GM18870 (cell line): ENCODE measurements around the gene LRRTM4.

Source experiments
- ATAC-seq: cut with Tn5 transposase; IDR thresholded peaks from one replicate; pipeline ENCODE4 v1.9.1; 2021; ENCODE audit warnings: moderate library complexity; ENCODE audit not compliant: unreplicated experiment

LRRTM4 gene

GRCh38 chr2:77328134-77328931 is 193.8 kb downstream of the LRRTM4 start:
- no peak for ATAC-seq

GRCh38 chr2:77325395-77325794 is 196.8 kb downstream of the LRRTM4 start:
- no peak for ATAC-seq

DNA sequence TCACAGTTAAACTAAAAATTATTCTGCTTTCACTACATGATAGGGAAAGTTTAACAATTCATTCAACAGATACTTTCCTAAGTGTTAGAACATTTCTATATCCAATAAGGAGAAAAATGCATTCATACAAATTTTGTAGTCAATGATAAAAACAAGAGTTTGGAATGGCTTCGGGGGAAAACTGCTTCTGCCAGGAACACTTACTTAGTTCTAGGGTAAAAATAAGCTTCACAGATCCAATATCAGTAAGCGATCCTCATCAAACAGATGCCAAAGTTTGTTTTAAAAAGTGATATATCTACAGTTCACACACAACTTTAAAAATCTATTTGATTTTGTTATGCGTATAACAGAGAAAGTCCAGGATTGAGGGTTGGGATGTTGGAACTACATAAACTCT is 199.7 kb downstream of the LRRTM4 start:
- no peak for ATAC-seq

GRCh38 chr2:77314721-77315120 is 207.5 kb downstream of the LRRTM4 start:
- no peak for ATAC-seq

DNA sequence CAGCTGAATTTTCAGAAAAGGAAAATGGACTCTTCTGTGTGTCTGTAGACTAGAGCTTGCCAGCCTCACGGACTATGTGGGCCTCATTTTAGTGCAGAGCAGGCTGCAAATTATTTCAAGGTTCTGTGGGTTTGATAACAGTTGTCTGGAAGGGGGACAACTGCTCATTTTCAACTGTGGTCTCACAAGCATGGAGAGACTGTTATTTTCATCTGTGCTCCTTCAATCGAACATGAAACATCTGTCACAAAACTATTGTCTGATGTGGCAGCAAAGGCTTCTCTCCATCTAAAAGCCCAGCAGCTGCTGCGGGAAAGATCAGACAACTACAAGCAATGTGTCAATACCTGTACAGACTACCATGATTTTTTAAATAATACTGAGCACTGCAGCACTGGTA is 211.8 kb downstream of the LRRTM4 start:
- ATAC-seq = no peak

DNA sequence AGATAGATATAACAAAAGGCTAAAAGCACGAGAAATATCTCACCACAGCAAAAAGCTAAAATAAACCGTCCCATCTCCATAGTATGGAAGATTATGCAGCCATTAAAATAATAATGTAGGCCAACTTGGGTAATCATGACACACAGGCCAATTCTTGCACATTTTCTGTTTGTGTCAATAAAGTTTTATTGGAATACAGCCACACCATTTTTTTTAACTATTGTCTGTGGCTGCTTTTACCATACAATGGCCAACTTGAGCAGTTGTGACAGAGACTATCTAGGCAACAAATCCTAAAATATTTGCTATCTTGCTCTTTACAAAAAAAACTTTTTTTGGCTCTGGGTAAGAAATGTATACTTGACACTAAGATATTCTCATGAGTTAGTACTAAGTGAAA is 212.5 kb downstream of the LRRTM4 start:
- ATAC-seq = no peak

DNA sequence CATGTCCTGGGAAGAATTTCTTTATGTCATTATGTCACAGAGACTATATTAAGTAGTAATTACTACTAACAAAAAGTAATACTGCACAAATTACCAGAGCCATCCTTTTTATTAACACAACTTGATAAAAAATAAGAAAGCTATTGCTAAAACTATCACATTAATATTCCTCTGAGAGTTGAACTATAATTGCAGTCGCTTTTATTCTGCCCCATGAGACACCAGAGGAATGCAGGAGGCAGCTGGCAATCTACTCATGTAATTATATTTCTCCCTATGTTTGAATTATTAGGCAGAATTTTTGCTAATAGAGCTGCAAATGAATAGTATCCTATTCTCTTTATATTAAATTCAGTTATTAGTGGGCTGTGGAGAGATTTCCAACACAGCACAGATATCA is 220.7 kb downstream of the LRRTM4 start:
- no peak for ATAC-seq

- no peak for ATAC-seq
Measured at GRCh38 chr2:77296791-77297190, 225.4 kb downstream of the LRRTM4 start.

GRCh38 chr2:77294474-77294873 is 227.7 kb downstream of the LRRTM4 start:
- no peak for ATAC-seq

- ATAC-seq = no peak
Measured at GRCh38 chr2:77284353-77284752, 237.8 kb downstream of the LRRTM4 start.

DNA sequence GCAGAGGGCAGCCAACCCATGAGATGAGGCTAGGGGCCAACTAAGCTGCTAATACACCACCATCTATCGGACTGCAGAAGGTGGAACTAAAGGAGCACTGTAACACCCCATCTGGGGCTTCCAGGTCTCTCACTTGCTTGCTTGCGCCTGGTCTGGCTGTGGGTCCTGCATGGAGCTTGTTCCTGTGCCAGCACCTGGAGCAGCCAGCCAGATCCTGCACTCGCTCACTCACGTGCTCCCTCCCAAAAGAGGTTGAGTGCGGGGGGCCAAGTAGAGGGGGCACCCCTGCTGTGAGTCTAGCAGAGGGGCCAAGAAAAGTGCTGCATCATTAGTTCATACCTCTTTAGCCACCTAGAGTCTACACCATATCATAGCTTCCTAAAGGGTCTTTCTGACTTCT is 250.9 kb downstream of the LRRTM4 start:
- no peak for ATAC-seq

DNA sequence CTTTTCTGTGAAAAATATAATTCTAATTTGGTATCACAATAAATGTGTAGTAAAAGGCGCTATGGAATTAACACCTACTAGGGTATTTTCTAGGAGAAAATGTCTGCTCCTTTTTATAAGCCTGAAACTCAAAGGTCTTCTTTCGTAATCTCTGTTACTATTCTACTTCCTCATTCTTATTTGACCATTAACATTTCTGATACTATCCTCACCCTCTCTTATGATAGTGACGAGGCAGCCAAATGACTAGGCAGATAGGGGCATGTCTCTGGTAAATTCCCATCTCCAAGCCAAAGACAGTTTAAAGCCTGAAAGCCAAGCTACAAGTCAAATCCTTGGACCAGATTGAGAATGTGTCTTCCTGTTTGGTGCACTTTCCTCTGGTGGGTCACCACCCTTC is 251.7 kb downstream of the LRRTM4 start:
- ATAC-seq = no peak

DNA sequence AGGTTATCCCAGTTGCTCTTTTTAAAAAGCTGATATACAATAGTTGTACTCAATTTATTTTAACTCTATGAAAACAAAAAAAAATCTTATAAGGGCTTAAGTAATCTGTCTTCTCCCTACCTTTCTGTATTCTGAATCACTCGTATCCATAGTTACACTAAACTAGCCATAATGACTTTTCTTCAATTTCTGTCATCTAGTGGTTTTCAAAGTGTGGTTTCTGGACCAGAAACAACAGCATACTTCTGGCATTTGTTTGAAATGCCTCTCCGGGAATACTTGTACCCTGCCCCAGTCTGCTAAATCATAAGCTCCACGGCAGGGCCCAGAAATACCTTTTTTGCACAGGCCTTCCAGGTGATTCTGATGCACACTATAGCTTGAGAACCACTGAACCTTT is 253.6 kb downstream of the LRRTM4 start:
- ATAC-seq = no peak

DNA sequence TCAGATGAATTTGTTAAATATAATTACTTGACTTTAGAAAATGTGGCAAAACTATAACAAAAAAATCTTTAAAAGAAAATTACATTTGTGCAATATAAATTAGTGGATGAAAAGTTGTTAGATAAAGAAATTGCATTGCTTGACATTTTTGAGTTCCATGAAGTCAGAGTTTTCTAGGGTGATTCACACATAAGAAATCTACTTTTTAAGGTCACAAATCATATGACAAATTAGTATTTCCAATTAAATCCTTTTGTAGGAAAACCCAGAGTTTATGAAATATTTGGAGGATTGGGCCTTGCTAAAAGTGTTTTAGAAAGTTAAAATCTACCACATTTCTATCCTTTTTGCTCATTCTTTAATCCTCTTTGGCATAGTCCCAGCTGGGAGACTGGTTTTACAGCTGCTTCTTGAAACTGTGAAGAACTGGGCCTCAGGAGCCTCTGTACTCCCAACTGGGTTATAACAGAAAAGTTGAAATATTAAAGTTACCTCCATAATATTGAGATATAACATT is 289.2 kb downstream of the LRRTM4 start:
- ATAC-seq = no peak

GRCh38 chr2:77228391-77228790 is 293.8 kb downstream of the LRRTM4 start:
- ATAC-seq = no peak

DNA sequence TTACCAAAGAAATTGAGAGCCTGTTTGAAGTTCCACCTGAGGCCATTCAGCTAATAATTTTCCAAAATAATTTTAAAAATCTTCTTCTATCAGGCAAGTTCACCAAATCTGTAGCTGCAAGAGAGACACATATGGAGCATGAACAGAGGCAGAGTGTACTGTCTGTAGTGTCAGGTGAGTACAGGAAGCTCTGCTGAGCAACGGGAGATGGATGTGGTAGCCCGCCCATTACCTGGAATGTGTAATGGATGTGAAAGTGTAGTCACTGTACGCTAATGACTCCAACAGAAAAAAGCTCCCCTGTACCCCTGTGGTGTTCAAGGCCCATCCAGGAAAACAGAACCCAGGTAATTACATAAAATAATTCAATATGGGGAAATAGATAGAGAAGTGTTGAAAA is 311.5 kb downstream of the LRRTM4 start:
- ATAC-seq = no peak

GRCh38 chr2:77207331-77207730 is 314.8 kb downstream of the LRRTM4 start:
- ATAC-seq = no peak

- ATAC-seq = no peak
Measured at GRCh38 chr2:77201755-77202154, 320.4 kb downstream of the LRRTM4 start.

DNA sequence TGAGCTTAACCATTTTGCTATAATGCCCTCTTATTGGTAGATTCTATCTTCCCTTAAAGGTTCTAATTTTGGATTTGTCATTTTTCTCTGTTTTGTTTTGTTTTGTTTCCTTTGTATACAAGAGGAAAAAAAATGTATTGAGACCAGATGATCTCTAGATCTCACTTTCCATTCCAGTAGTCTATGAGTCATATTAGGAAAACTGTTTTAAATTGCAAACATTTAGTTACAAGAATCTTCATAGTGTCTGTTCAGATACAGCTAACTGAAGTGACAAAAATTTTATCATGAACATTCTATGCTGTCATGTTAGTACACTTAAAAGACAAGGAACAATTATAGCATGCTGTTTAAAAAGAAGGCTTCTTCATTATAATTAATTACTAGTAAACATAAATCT is 322.8 kb downstream of the LRRTM4 start:
- no peak for ATAC-seq

GRCh38 chr2:77193858-77194448 is 328.2 kb downstream of the LRRTM4 start:
- no peak for ATAC-seq

DNA sequence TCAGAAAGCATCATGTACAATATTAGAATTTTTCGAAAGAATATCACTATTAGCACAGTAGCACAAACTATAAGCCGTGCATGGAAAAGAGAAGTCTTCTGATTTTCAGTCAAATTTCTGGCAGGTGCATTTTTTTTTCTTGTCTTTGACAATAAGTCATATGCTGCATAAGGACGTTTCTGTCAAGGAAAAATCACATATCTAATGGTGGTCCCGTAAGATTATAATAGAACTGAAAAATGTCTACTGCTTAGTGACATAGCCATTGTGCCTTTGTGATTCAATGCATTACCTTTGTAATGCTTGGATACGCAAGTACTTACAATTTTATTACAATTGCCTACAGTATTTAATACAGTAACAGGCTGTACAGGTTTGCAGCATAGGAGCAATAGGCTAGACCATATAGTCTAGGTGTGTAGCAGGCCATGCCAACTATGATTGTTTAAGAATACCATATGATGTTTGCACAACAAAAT is 329.3 kb downstream of the LRRTM4 start:
- no peak for ATAC-seq

DNA sequence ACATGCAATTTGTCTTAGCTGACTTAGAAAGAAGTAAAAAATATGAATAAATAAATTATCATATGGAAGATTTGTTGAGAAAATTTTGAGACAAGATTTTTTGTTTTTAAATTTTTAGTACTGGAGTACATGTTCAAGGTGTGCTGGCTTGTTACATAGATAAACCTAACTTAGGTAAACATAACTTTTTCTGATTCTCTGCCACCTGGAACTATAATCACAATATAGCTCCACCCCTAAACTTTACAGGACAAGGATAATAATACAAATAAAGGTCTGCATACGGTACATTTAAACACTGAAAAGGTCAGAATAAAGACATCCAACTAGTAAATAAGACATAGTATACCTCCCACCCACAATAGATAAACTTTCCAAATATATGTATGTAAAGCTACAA is 330.5 kb downstream of the LRRTM4 start:
- ATAC-seq = no peak
